IMR-90 (cell line): ENCODE data around the gene WRAP53. TPM values are rescaled to one million over a fixed set of nuclear protein-coding genes. Genes with fewer than 3 reads are reported as not detected.

Experiments used
- ATAC-seq: fragments of 200-7000 bp; cut with Tn5 transposase; 2 replicates; pipeline ENCODE4 v1.9.1; 2020; ENCODE audit warnings: low read depth, mild to moderate bottlenecking, moderate library complexity
- BruUV-seq: library from RNA; stranded (reverse); fragments of 400-500 nt; replicated peaks from 2 replicates; lab custom pipeline; 2021; lab: Mats Ljungman, UMichigan
- CTCF ChIA-PET: fragments of 300-600 bp; formaldehyde crosslinking; extraction: SDS; loops from one replicate; lab custom pipeline; 2021; ENCODE audit warnings: antibody characterized with exemption; lab: Yijun Ruan, JAX
- POLR2A ChIA-PET: fragments of 300-600 bp; sonication (Branson Sonifier 250); formaldehyde crosslinking; loops from one replicate; lab custom pipeline; 2022; ENCODE audit warnings: antibody characterized with exemption; ENCODE audit not compliant: unreplicated experiment; lab: Charles Lee
- DNase-seq: peaks from one replicate; pipeline ENCODE4 v3.0.0; 2013
- H2AFZ ChIP-seq: replicated peaks from 2 replicates; pipeline ENCODE3; 2013; ENCODE audit warnings: low read length, mild to moderate bottlenecking; ENCODE audit not compliant: poor library complexity
- H2AK5ac ChIP-seq: 2 replicates; pipeline ENCODE4 v1.6.1; 2013; ENCODE audit warnings: low read depth, low read length, inconsistent platforms
- H2AK9ac ChIP-seq: replicated peaks from 2 replicates; pipeline ENCODE3; 2013; ENCODE audit warnings: mild to moderate bottlenecking, low read depth, low read length, moderate library complexity; ENCODE audit not compliant: poor library complexity
- H2BK120ac ChIP-seq: 2 replicates; pipeline ENCODE4 v1.6.1; 2013; ENCODE audit warnings: low read depth, low read length, inconsistent platforms
- H2BK15ac ChIP-seq: 3 replicates; pipeline ENCODE4 v1.6.1; 2013; ENCODE audit warnings: low read depth, low read length, inconsistent platforms
- H2BK20ac ChIP-seq: 2 replicates; pipeline ENCODE4 v1.6.1; 2013; ENCODE audit warnings: low read depth, mild to moderate bottlenecking, inconsistent platforms, low read length, moderate library complexity
- H2BK5ac ChIP-seq: 2 replicates; pipeline ENCODE4 v1.6.1; 2013; ENCODE audit warnings: mild to moderate bottlenecking, low read depth, low read length, inconsistent platforms; ENCODE audit not compliant: poor library complexity, severe bottlenecking
- H3K14ac ChIP-seq: replicated peaks from 2 replicates; pipeline ENCODE4 v1.6.1; 2013; ENCODE audit warnings: low read depth, low read length, inconsistent platforms
- H3K18ac ChIP-seq: 2 replicates; pipeline ENCODE4 v1.6.1; 2013; ENCODE audit warnings: low read depth, low read length, control low read depth
- H3K23ac ChIP-seq: 2 replicates; pipeline ENCODE4 v1.6.1; 2013; ENCODE audit warnings: low read depth, low read length, inconsistent platforms
- H3K27ac ChIP-seq: 2 replicates; pipeline ENCODE4 v1.5.1; 2013; ENCODE audit warnings: mild to moderate bottlenecking, control low read depth, low read length; ENCODE audit not compliant: insufficient read depth
- H3K27me3 ChIP-seq: 2 replicates; pipeline ENCODE4 v1.6.1; 2013; ENCODE audit warnings: low read length; ENCODE audit not compliant: control insufficient read depth, insufficient read depth
- H3K36me3 ChIP-seq: 2 replicates; pipeline ENCODE4 v1.6.1; 2013; ENCODE audit warnings: low read length, mixed read lengths; ENCODE audit not compliant: control insufficient read depth, insufficient read depth
- H3K4ac ChIP-seq: 2 replicates; pipeline ENCODE4 v1.6.1; 2013; ENCODE audit warnings: low read depth, low read length, inconsistent platforms
- H3K4me1 ChIP-seq: 2 replicates; pipeline ENCODE4 v1.6.1; 2013; ENCODE audit warnings: low read length, mixed read lengths; ENCODE audit not compliant: control insufficient read depth, insufficient read depth
- H3K4me2 ChIP-seq: 2 replicates; pipeline ENCODE4 v1.6.1; 2013; ENCODE audit warnings: low read depth, mild to moderate bottlenecking, control low read depth, low read length, moderate library complexity
- H3K4me3 ChIP-seq: 2 replicates; pipeline ENCODE4 v1.5.1; 2013; ENCODE audit warnings: low read depth, mild to moderate bottlenecking, control low read depth, low read length, moderate library complexity; ENCODE audit not compliant: insufficient read depth
- H3K56ac ChIP-seq: 2 replicates; pipeline ENCODE4 v1.6.1; 2013; ENCODE audit warnings: low read length, inconsistent platforms; ENCODE audit not compliant: insufficient read depth; ENCODE audit errors: extremely low read depth
- H3K79me1 ChIP-seq, 2 experiments: 2 replicates each; pipeline ENCODE4 v1.6.1; 2013; ENCODE audit warnings: low read length in 2 of 2, inconsistent platforms in 1 of 2, low read depth in 1 of 2
- H3K9ac ChIP-seq: 2 replicates; pipeline ENCODE4 v1.6.1; 2013; ENCODE audit warnings: low read depth, low read length, control low read depth
- H3K9me1 ChIP-seq: 2 replicates; pipeline ENCODE4 v1.6.1; 2013; ENCODE audit warnings: low read length, inconsistent platforms; ENCODE audit not compliant: insufficient read depth
- H3K9me3 ChIP-seq: 2 replicates; pipeline ENCODE4 v1.6.1; 2013; ENCODE audit warnings: low read length; ENCODE audit not compliant: control insufficient read depth, insufficient read depth
- H4K20me1 ChIP-seq: 2 replicates; pipeline ENCODE4 v1.6.1; 2013; ENCODE audit warnings: low read length, inconsistent platforms; ENCODE audit not compliant: insufficient read depth
- H4K5ac ChIP-seq: 2 replicates; pipeline ENCODE4 v1.6.1; 2013; ENCODE audit warnings: mild to moderate bottlenecking, low read depth, low read length, control low read depth
- H4K8ac ChIP-seq, 2 experiments: 2 replicates each; pipeline ENCODE4 v1.6.1; 2013; ENCODE audit warnings: low read depth in 2 of 2, low read length in 2 of 2, control low read depth in 1 of 2, inconsistent platforms in 1 of 2
- H4K91ac ChIP-seq: 2 replicates; pipeline ENCODE4 v1.6.1; 2013; ENCODE audit warnings: low read depth, low read length, inconsistent platforms; ENCODE audit not compliant: insufficient read depth
- CEBPB ChIP-seq: IDR thresholded peaks from 2 replicates; pipeline ENCODE4 v1.6.1; 2012; ENCODE audit warnings: low read depth, low read length, improper control_type of control experiment
- MAFK ChIP-seq: IDR thresholded peaks from 2 replicates; pipeline ENCODE4 v1.6.1; 2012; ENCODE audit warnings: low read depth, low read length, improper control_type of control experiment
- POLR2A ChIP-seq: IDR thresholded peaks from 2 replicates; pipeline ENCODE4 v1.6.1; 2012; ENCODE audit warnings: mild to moderate bottlenecking, low read depth, low read length
- SMC3 ChIP-seq: fragments of 150-350 bp; IDR thresholded peaks from 2 replicates; pipeline ENCODE4 v1.6.1; 2016; ENCODE audit warnings: low read depth, mild to moderate bottlenecking, antibody characterized with exemption, low read length, moderate library complexity
- WGBS, 2 experiments: methylation state at CpG; one replicate each; pipeline versions ENCODE4 v1.1.5 to v1.1.7; 2013; ENCODE audit warnings: missing lambda C conversion rate in 2 of 2; ENCODE audit not compliant: insufficient read length in 1 of 2; ENCODE audit errors: extremely low coverage in 2 of 2; 5-methylcytosine and 5-hydroxymethylcytosine counted together
- dilution Hi-C: fragments of 300-500 bp; cut with HindIII; formaldehyde crosslinking; loops from one replicate; pipeline ENCODE4 v1.14.3; 2018; ENCODE audit warnings: low sequenced_read_pairs; ENCODE audit not compliant: unreplicated experiment
- in situ Hi-C: fragments of 300-500 bp; cut with MboI; formaldehyde crosslinking; loops from 3 replicates; pipeline ENCODE4 v1.14.3; 2019; ENCODE audit warnings: low sequenced_read_pairs, inconsistent platforms, mixed read lengths
- intact Hi-C: fragments of 100-400 bp; cut with micrococcal nuclease; formaldehyde crosslinking; loops from 2 replicates; pipeline ENCODE4 v1.10.0; 2022
- polyA plus RNA-seq, 3 experiments: library from polyadenylated mRNA; depleted of rRNA; stranded (reverse); fragments of >200 nt; gene quantifications; 2 replicates each; pipeline ENCODE4 v1.2.3, GENCODE V29; 2012; ENCODE audit warnings: low replicate concordance in 1 of 3
- total RNA-seq: library from RNA; depleted of rRNA; stranded (reverse); fragments of >200 nt; gene quantifications from 2 replicates; pipeline ENCODE4 v1.2.3, GENCODE V29; 2012
- TF ChIP-seq, protein P1 (sequence below): conservative IDR thresholded peaks from 2 replicates; pipeline ENCODE4 v1.5.1; 2012; ENCODE audit warnings: mild to moderate bottlenecking, low read depth, low read length, improper control_type of control experiment
- TF ChIP-seq, protein P2 (sequence below): fragments of 150-350 bp; IDR thresholded peaks from 2 replicates; pipeline ENCODE4 v1.6.1; 2016; ENCODE audit warnings: low read depth, mild to moderate bottlenecking, low read length, moderate library complexity, borderline replicate concordance

The WRAP53 gene
- total and polyA plus RNA-seq, 2 of the 4 experiments (the other 2 are of a cell fraction): 6.6 to 9.5 TPM

DNA sequence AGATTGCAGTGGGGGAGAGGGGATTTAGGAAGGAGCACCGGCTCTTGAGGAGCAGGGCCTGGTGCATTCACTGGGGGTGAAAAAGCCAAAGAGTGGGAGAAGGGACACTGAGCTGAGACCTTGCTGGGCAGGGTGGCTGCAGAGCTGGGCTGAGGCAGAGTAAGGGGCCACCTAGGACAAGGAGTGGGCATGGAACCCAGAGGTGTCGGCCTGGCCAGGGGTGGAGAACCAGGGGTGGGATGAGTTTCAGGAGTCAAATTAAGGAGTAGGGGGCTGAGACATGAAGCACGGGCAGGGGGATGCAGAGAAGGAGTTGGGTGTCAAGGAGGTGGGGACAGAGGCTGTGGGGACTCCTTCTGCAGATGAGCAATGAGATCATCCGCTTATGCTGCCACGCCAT, 49.3 kb downstream of the WRAP53 start:
- Histone ChIP-seq H3K18ac (no peak overlapping the region), H2BK15ac (no peak overlapping the region), H2BK5ac (no peak overlapping the region), H3K9me3 (no peaks in the 10 kb centered on the region), H3K27me3 (peaks cover 63% of the 10 kb centered on the region), H2BK20ac (no peak overlapping the region), H4K20me1 (no peaks in the 10 kb centered on the region), H4K91ac (no peak overlapping the region), H4K5ac (no peak overlapping the region), H3K14ac (no peak overlapping the region), H3K36me3 (no peaks in the 10 kb centered on the region), H3K4me2 (no peak overlapping the region), H2AK5ac (no peak overlapping the region), H3K4me3 (no peak overlapping the region), H2AFZ (no peak overlapping the region), H3K9ac (no peak overlapping the region), H2BK120ac (no peak overlapping the region), H2AK9ac (no peak overlapping the region), H3K4me1 (no peaks in the 10 kb centered on the region), H3K23ac (no peak overlapping the region; the same call in 1 of the 2 replicates), H4K8ac (no peak overlapping the region), H3K27ac (no peak overlapping the region), H3K4ac (no peak overlapping the region), H3K56ac (no peak overlapping the region), H3K9me1 (no peaks in the 10 kb centered on the region), H3K79me1 (no peaks in the 10 kb centered on the region)
- ChIA-PET CTCF (no interaction called here), POLR2A (no interaction called here)
- 57% methylated on average over 3 of the region's 5 CpGs; no CpG with 5 or more reads in 1 of the 2 experiments for WGBS, 2 experiments
- ATAC-seq (no peak), DNase-seq (no peak)
- no peak for TF ChIP-seq MAFK
- TF ChIP-seq, protein P1, sequence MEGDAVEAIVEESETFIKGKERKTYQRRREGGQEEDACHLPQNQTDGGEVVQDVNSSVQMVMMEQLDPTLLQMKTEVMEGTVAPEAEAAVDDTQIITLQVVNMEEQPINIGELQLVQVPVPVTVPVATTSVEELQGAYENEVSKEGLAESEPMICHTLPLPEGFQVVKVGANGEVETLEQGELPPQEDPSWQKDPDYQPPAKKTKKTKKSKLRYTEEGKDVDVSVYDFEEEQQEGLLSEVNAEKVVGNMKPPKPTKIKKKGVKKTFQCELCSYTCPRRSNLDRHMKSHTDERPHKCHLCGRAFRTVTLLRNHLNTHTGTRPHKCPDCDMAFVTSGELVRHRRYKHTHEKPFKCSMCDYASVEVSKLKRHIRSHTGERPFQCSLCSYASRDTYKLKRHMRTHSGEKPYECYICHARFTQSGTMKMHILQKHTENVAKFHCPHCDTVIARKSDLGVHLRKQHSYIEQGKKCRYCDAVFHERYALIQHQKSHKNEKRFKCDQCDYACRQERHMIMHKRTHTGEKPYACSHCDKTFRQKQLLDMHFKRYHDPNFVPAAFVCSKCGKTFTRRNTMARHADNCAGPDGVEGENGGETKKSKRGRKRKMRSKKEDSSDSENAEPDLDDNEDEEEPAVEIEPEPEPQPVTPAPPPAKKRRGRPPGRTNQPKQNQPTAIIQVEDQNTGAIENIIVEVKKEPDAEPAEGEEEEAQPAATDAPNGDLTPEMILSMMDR: no peak
- TF ChIP-seq CEBPB: no peak
- TF ChIP-seq SMC3: no peak
- TF ChIP-seq POLR2A: no peak
- TF ChIP-seq, protein P2, sequence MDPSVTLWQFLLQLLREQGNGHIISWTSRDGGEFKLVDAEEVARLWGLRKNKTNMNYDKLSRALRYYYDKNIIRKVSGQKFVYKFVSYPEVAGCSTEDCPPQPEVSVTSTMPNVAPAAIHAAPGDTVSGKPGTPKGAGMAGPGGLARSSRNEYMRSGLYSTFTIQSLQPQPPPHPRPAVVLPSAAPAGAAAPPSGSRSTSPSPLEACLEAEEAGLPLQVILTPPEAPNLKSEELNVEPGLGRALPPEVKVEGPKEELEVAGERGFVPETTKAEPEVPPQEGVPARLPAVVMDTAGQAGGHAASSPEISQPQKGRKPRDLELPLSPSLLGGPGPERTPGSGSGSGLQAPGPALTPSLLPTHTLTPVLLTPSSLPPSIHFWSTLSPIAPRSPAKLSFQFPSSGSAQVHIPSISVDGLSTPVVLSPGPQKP: no peak
- in situ Hi-C loops (loop anchor here (25.0 kb wide), 1 partner anchor 250 kb away; no protein-coding TSS in a partner anchor), intact Hi-C loops (no loop called here), dilution Hi-C loops (no loop called here)
- BruUV-seq: no TSS peak
